ENCODE measurements around the gene IFNAR1.

IFNAR1 gene

DNA sequence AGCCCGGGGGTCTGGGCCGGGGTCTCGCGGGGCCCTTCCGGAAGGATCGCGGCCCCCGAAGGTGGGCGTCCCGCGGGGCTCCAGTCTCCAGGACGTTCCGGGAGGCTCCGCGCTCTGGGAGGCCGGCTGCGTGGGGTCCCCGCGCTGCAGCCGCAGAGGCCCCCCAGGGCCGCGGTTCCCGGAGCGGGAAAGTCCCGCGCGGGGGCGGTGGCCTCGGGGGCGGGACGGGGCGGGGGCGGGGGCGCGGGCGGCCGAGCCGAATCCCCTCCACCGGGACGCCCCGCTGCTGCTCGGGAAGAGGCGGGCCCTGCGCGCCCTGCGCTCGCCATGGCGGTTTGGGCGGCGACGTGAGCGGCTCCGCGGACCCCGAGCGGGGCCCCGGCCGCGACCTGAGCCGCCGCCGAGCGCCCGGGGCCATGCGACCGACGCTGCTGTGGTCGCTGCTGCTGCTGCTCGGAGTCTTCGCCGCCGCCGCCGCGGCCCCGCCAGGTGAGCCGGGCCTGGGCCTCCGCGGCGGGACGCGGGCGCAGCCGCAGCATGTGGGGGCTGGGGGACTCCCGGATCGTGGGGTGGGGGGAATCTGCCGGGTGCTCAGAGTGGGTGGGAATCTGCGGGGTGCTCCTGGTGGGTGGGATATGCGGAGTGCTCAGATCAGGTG is 78.5 kb downstream of the IFNAR1 start, which contains the start of gene IFNGR2:
Gene IFNGR2 (plus strand): TSS at position 286 of the 658 bp plus-strand sequence. CDS start 131 bp downstream, at position 417.
- peak within 1 kb of the TSS; percentile 84 for H3K4me3 ChIP-seq (ENCODE audit: low read depth, low read length)
- TF ChIP-seq, protein P1, sequence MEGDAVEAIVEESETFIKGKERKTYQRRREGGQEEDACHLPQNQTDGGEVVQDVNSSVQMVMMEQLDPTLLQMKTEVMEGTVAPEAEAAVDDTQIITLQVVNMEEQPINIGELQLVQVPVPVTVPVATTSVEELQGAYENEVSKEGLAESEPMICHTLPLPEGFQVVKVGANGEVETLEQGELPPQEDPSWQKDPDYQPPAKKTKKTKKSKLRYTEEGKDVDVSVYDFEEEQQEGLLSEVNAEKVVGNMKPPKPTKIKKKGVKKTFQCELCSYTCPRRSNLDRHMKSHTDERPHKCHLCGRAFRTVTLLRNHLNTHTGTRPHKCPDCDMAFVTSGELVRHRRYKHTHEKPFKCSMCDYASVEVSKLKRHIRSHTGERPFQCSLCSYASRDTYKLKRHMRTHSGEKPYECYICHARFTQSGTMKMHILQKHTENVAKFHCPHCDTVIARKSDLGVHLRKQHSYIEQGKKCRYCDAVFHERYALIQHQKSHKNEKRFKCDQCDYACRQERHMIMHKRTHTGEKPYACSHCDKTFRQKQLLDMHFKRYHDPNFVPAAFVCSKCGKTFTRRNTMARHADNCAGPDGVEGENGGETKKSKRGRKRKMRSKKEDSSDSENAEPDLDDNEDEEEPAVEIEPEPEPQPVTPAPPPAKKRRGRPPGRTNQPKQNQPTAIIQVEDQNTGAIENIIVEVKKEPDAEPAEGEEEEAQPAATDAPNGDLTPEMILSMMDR (conservative IDR thresholded peaks at IDR 0.05; ENCODE audit: low read depth, low read length), result no peak
- DNase-seq (ENCODE audit: low read depth), result peak; percentile 40

- DNase-seq (ENCODE audit: low read depth), result peak; percentile 65
- H3K4me3 ChIP-seq (ENCODE audit: low read depth, low read length), result peak overlapping the region; percentile 84
- TF ChIP-seq, protein P1 (conservative IDR thresholded peaks at IDR 0.05; ENCODE audit: low read depth, low read length), result no peak
These were observed 79.2 kb downstream of the IFNAR1 start for GRCh38 chr21:33403786-33404585.

GRCh38 chr21:33406493-33406892 is 81.7 kb downstream of the IFNAR1 start:
- H3K4me3 ChIP-seq (ENCODE audit: low read depth, low read length), result no peak overlapping the region

More at GRCh38 chr21:33406493-33406892, 81.7 kb downstream of the IFNAR1 start:
- TF ChIP-seq, protein P1 (conservative IDR thresholded peaks at IDR 0.05; ENCODE audit: low read depth, low read length), result no peak
- DNase-seq (ENCODE audit: low read depth), result no peak
